ENCODE data around the gene DDIT4L. TPM values are rescaled to one million over a fixed set of nuclear protein-coding genes. Genes with fewer than 3 reads are reported as not detected.

Gene DDIT4L
- polyA plus RNA-seq, 1 of the 3 experiments (the other 2 are of a cell fraction), result 2.1 TPM

- H3K4me1 ChIP-seq (ENCODE audit: control insufficient read depth in 1 of 2, insufficient read depth in 2 of 2, low read depth in 1 of 2, low read length in 1 of 2), result peaks cover 0 to 4% of the 10 kb centered on the region in 2 experiments; a peak in 1 of 4 replicates
- no peak overlapping the region; the same call in 1 of the 2 replicates for H3K4me2 ChIP-seq
- H3K9me2 ChIP-seq, result no peaks in the 10 kb centered on the region
- no peaks in the 10 kb centered on the region for H4K20me1 ChIP-seq (ENCODE audit: insufficient read depth)
- WGBS (ENCODE audit: low lambda C conversion rate), result 69% methylated on average over 4 of the region's 4 CpGs
- no peaks in the 10 kb centered on the region for H3K9me3 ChIP-seq
- CTCF ChIA-PET, result no interaction called here
- H2AFZ ChIP-seq (ENCODE audit: low read depth), result no peak overlapping the region
- H3K9ac ChIP-seq, result no peak overlapping the region
- peaks cover 0 to 2% of the 10 kb centered on the region in 2 experiments for H3K36me3 ChIP-seq (replicated peaks in 1 of 2; ENCODE audit: control insufficient read depth in 1 of 2, insufficient read depth in 2 of 2, low read length in 1 of 2)
- no peaks in the 10 kb centered on the region for H3F3A ChIP-seq (replicated peaks; ENCODE audit: insufficient read depth)
- POLR2A ChIA-PET, result no interaction called here
- no peaks in the 10 kb centered on the region for H3K79me2 ChIP-seq (ENCODE audit: insufficient read depth)
- no peaks in the 10 kb centered on the region for H3K27me3 ChIP-seq (ENCODE audit: insufficient read depth)
- no peak overlapping the region; a peak in 1 of 4 replicates for H3K4me3 ChIP-seq (ENCODE audit: low read depth in 2 of 2, low read length in 1 of 2)
- TF ChIP-seq EZH2phosphoT487 (IDR thresholded peaks at IDR 0.05; ENCODE audit: borderline replicate concordance, low read depth), result no peak
- TF ChIP-seq USF2 (IDR thresholded peaks at IDR 0.05; ENCODE audit: borderline replicate concordance, low read depth, low read length), result no peak
- DNase-seq, result no peak
- no peak overlapping the region for H3K27ac ChIP-seq (ENCODE audit: low read depth in 2 of 2, low read length in 1 of 2)
Observed at GRCh38 chr4:100188829-100189228, 1.4 kb downstream of the DDIT4L start.

- ChIA-PET CTCF (no interaction called here), POLR2A (no interaction called here)
- H3K4me1 ChIP-seq (ENCODE audit: control insufficient read depth in 1 of 2, insufficient read depth in 2 of 2, low read depth in 1 of 2, low read length in 1 of 2), result peaks cover 0 to 4% of the 10 kb centered on the region in 2 experiments; a peak in 1 of 4 replicates
- H3K27me3 ChIP-seq (ENCODE audit: insufficient read depth), result no peaks in the 10 kb centered on the region
- no peak for DNase-seq
- H3K9me2 ChIP-seq, result no peaks in the 10 kb centered on the region
- 96% methylated on average over 9 of the region's 9 CpGs for WGBS (ENCODE audit: low lambda C conversion rate)
- H3K9me3 ChIP-seq, result no peaks in the 10 kb centered on the region
- no peak overlapping the region for H3K4me3 ChIP-seq (ENCODE audit: low read depth in 2 of 2, low read length in 1 of 2)
- no peaks in the 10 kb centered on the region for H3F3A ChIP-seq (replicated peaks; ENCODE audit: insufficient read depth)
- no peak overlapping the region for H3K9ac ChIP-seq
- H3K27ac ChIP-seq (ENCODE audit: low read depth in 2 of 2, low read length in 1 of 2), result no peak overlapping the region
- H2AFZ ChIP-seq (ENCODE audit: low read depth), result no peak overlapping the region
- H4K20me1 ChIP-seq (ENCODE audit: insufficient read depth), result no peaks in the 10 kb centered on the region
- TF ChIP-seq MAX (IDR thresholded peaks at IDR 0.05; ENCODE audit: low read depth) (no peak), FOSL2 (IDR thresholded peaks at IDR 0.05; ENCODE audit: borderline replicate concordance, low read depth) (no peak), SIN3A (IDR thresholded peaks at IDR 0.05; ENCODE audit: borderline replicate concordance, low read depth, low read length) (no peak), ELF1 (IDR thresholded peaks at IDR 0.05) (no peak), TCF12 (IDR thresholded peaks at IDR 0.05) (no peak), RAD21 (IDR thresholded peaks at IDR 0.05; ENCODE audit: low read length) (no peak), RCOR1 (IDR thresholded peaks at IDR 0.05; ENCODE audit: low read length) (no peak), GABPA (IDR thresholded peaks at IDR 0.05; ENCODE audit: low read depth) (no peak), RFX5 (IDR thresholded peaks at IDR 0.05; ENCODE audit: low read length) (no peak), IRF3 (IDR thresholded peaks at IDR 0.05; ENCODE audit: low read depth, low read length) (no peak), JUND (IDR thresholded peaks at IDR 0.05) (no peak), FOXJ3 (CRISPR knock-in tag; IDR thresholded peaks at IDR 0.05) (no peak), FOXM1 (IDR thresholded peaks at IDR 0.05; ENCODE audit: low read depth) (no peak)
- H3K4me2 ChIP-seq, result no peak overlapping the region
- no peaks in the 10 kb centered on the region for H3K79me2 ChIP-seq (ENCODE audit: insufficient read depth)
- H3K36me3 ChIP-seq (replicated peaks in 1 of 2; ENCODE audit: control insufficient read depth in 1 of 2, insufficient read depth in 2 of 2, low read length in 1 of 2), result peaks cover 0 to 2% of the 10 kb centered on the region in 2 experiments
Observed at GRCh38 chr4:100187781-100188180, 2.5 kb downstream of the DDIT4L start.
